Stimulated activated naive B cell treated with anti-CD40 and anti-IgM and Interleukin-4, amounts not matched to agents 10 μg/mL and 1 μg/mL and 100 μg/mL, for 72 hours (primary cell): Measurements from ENCODE around the gene GCK.
"Not testable (repeated sequence)": the region's sequence is repeated elsewhere in the genome, so short reads cannot be mapped to it uniquely, and the experiment has no call there.

Experiments
- ATAC-seq, 2 donors: fragments of 150-1000 bp; cut with Tn5 transposase; replicated peaks; 2 replicates each; pipeline ENCODE4 v1.10.0; 2021; ENCODE audit warnings: moderate library complexity in 1 of 2
- DNase-seq: peaks from one replicate; pipeline ENCODE4 v3.0.0; 2021
- H3K27ac Mint-ChIP-seq: one replicate; pipeline ENCODE4 v1.8.0; 2022; ENCODE audit warnings: mild to moderate bottlenecking, mixed read lengths
- H3K27me3 Mint-ChIP-seq, 2 donors: one replicate each; pipeline ENCODE4 v1.8.0; 2022; ENCODE audit warnings: mixed read lengths in 2 of 2
- H3K36me3 Mint-ChIP-seq, 2 donors: one replicate each; pipeline ENCODE4 v1.8.0; 2022; ENCODE audit warnings: mixed read lengths in 2 of 2, mild to moderate bottlenecking in 1 of 2
- H3K4me1 Mint-ChIP-seq, 2 donors: one replicate each; pipeline ENCODE4 v1.8.0; 2022; ENCODE audit warnings: mixed read lengths in 2 of 2, mild to moderate bottlenecking in 1 of 2
- H3K4me3 Mint-ChIP-seq, 2 donors: one replicate each; pipeline ENCODE4 v1.8.0; 2022; ENCODE audit warnings: mild to moderate bottlenecking in 2 of 2, mixed read lengths in 2 of 2, moderate library complexity in 1 of 2
- H3K9me3 Mint-ChIP-seq, 2 donors: one replicate each; pipeline ENCODE4 v1.8.0; 2022; ENCODE audit warnings: mixed read lengths in 2 of 2, mild to moderate bottlenecking in 1 of 2

GCK gene

DNA sequence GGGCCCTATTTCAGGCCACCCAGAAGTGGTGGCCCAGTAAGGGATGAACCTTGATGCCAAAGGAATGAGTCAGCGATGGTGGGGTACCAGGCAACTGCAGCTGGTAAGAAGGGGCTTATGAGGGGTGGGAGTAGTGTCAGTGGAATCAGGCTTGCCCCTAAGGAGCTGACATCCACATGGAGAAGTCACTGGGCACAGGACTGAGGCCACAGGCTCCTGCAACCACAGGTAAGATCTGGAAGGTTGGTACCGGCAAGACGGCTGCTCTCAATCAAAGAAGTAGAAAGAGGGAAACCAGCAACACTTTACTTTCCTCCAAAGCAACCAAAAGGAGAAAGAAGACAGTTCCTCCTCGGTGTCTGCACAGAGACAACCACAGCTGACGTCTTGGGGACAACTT lies 2.5 kb downstream of the GCK start:
- Mint-ChIP-seq H3K36me3 (no peaks in the 10 kb centered on the region), H3K27ac (peak overlapping the region; percentile 28)
- no peak for ATAC-seq

DNA sequence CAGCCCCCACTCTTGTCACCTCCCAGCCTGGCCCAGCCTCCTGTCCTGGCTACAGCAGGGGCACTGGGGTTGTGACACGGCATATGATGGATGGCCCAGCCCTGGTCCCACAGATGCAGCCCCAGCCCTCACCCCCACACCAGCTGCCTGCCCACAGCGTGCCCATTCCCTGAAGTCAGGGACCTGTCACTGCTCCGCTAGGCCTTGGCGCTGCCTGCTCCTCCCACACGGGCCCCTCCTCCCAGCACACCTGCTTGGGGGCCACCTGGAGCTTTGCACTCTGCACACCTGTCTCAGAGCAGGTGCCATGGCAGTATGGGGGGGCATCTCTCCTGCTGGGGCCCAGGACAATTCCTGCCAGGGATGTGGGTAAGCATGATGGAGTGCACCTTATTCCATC lies 3.5 kb downstream of the GCK start:
- no peak for DNase-seq
- no peak overlapping the region for H3K4me3 Mint-ChIP-seq
- ATAC-seq, result no peak
- H3K4me1 Mint-ChIP-seq, result peaks cover 4 to 6% of the 10 kb centered on the region in 2 donors
- H3K27ac Mint-ChIP-seq, result no peak overlapping the region
- no peaks in the 10 kb centered on the region for H3K36me3 Mint-ChIP-seq
- peaks cover 4 to 9% of the 10 kb centered on the region in 2 donors for H3K9me3 Mint-ChIP-seq
- no peaks in the 10 kb centered on the region for H3K27me3 Mint-ChIP-seq

More for the DNA sequence above, 2.5 kb downstream of the GCK start:
- Mint-ChIP-seq H3K4me3 (no peak overlapping the region), H3K4me1 (peaks cover 4 to 6% of the 10 kb centered on the region in 2 donors), H3K9me3 (peaks cover 4 to 9% of the 10 kb centered on the region in 2 donors), H3K27me3 (no peaks in the 10 kb centered on the region)
- DNase-seq, result no peak

DNA sequence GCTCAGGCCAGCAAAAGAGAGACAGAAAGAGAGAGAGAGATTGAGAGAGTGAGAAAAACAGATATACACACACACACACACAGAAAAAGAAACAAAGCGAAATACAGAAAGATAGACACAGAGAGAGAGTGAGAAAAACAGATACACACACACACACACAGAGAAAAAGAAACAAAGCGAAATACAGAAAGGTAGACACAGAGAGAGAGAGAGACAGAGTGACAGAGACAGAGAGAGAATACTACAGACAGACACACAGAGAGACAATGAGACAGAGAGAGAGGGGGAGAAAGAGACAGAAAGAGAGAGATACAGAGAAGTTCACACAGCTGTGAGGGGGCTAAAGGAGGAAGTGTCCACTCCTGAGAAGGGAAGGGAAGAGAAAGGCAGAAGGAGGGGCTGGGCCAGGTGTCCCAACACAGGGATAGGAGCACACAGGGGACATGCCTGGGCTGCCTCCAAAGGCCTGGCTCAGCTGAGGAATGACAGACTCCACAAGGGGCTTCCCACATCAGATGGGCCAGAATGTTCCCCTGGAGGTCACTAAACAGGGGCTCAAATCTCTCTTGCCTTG lies 4.3 kb downstream of the GCK start:
- Mint-ChIP-seq H3K4me1 (peaks cover 4 to 6% of the 10 kb centered on the region in 2 donors), H3K27me3 (no peaks in the 10 kb centered on the region), H3K27ac (no peak overlapping the region), H3K4me3 (no peak overlapping the region), H3K36me3 (no peaks in the 10 kb centered on the region), H3K9me3 (peaks cover 4 to 9% of the 10 kb centered on the region in 2 donors)
- no peak for DNase-seq
- ATAC-seq, result no peak

DNA sequence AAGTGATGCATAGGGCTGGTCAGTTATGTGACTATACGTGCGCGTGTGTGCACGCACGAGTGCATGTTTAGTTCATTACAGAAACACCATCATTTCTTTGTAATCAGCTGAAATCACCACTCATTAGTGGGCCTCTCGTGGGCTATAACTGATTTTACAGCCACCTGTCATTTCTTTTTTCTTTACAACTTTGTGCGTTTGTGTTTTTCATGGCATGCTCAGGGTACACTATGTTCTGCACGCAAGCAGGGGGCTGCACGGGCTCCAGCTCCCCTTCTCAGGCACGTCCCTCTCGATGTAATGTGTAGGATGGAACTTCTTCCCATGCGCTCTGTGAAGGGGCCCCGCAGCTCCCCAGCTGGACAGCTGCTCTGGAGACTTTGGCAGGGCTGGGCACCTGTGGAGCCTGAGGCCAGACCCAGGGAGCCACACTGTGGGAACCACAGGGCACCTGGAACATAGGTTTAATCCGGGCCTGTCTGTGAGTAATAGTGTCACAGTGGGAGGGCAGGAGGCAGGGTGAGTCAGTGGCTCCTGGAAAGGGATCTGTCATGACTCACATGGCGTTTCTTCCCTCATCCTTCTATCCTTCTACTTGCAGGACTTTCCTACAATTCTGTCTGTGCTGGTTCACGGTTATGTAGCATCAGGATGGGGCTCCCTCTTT lies 4.9 kb downstream of the GCK start:
- Mint-ChIP-seq H3K27me3 (peaks cover 0 to 1% of the 10 kb centered on the region in 2 donors), H3K36me3 (no peaks in the 10 kb centered on the region)
- DNase-seq, result no peak

DNA sequence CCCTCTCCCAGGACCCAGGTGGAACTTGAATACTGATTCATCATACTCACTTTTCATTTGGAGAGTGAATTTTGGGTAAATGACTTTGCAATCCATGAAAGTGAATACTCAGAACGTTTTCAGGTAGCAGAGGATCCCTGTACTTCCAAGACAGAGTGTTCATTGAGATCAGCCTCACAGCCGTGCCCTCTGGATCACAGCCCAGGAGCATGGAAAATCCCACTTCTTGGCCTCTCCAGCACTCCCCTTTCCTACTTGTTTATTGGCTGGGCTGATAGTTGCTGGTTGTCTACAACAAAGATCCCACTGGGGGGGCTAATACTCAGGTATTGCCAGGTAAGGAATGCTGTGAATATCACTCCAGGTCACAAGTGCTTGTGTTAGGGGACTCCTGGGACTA lies 5.9 kb downstream of the GCK start:
- H3K9me3 Mint-ChIP-seq, result peaks cover 4 to 9% of the 10 kb centered on the region in 2 donors
- ATAC-seq (no peak), DNase-seq (no peak)
- no peaks in the 10 kb centered on the region for H3K36me3 Mint-ChIP-seq
- peaks cover 4 to 6% of the 10 kb centered on the region in 2 donors for H3K4me1 Mint-ChIP-seq
- peaks cover 0 to 4% of the 10 kb centered on the region in 2 donors for H3K27me3 Mint-ChIP-seq
- no peak overlapping the region for H3K4me3 Mint-ChIP-seq
- no peak overlapping the region for H3K27ac Mint-ChIP-seq

More for the DNA sequence above, 4.9 kb downstream of the GCK start:
- peaks cover 4 to 9% of the 10 kb centered on the region in 2 donors for H3K9me3 Mint-ChIP-seq
- H3K4me1 Mint-ChIP-seq, result peaks cover 4 to 6% of the 10 kb centered on the region in 2 donors
- H3K4me3 Mint-ChIP-seq, result no peak overlapping the region
- ATAC-seq, result no peak
- no peak overlapping the region for H3K27ac Mint-ChIP-seq

DNA sequence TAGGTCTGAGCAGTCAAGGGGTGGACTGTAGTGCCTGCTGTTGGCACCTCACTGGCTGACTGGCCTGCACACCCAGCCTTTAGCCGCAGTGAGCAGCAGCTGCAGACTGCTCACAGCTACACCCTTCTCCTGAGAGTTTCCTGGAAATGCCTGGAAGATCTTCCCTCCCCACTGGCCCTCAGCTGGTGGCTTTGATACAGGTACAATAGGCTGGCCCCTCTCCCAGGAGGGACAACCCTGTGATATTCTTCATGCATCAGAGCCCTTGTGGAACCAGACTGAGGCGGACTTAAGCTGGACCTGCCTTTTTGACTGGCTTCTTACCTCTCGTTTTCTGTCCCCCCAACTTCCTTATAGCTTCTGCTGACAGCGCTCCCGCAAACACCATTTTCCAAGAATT lies 6.4 kb downstream of the GCK start:
- peaks cover 4 to 6% of the 10 kb centered on the region in 2 donors for H3K4me1 Mint-ChIP-seq
- H3K27ac Mint-ChIP-seq, result no peak overlapping the region
- no peak overlapping the region for H3K4me3 Mint-ChIP-seq
- peaks cover 4 to 9% of the 10 kb centered on the region in 2 donors for H3K9me3 Mint-ChIP-seq
- H3K36me3 Mint-ChIP-seq, result no peaks in the 10 kb centered on the region
- peaks cover 0 to 8% of the 10 kb centered on the region in 2 donors for H3K27me3 Mint-ChIP-seq
- ATAC-seq (no peak), DNase-seq (no peak)

DNA sequence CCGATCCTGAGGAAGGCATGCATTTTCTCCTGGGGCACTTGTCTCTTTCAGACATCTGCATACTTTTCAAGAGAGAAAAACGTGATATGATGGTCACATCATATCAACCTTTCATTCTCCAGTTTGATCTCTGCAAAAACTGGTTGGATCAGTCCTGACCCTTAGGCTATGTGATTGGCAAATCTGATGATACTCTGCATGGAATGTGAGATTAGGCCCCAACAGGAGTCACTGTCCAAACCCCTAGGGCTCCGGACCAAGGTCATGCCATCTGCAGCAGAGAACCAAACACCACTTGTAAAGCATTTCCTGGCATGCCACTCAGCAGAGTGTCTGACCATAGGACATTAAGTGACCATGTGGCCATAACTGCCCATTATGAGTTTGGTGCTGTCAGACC lies 8.6 kb downstream of the GCK start:
- Mint-ChIP-seq H3K27me3 (peaks cover 0 to 16% of the 10 kb centered on the region in 2 donors), H3K4me3 (no peak overlapping the region), H3K36me3 (no peaks in the 10 kb centered on the region), H3K27ac (no peak overlapping the region), H3K9me3 (peaks cover 4 to 9% of the 10 kb centered on the region in 2 donors), H3K4me1 (peaks cover 3 to 6% of the 10 kb centered on the region in 2 donors)
- no peak for DNase-seq
- ATAC-seq, result no peak

DNA sequence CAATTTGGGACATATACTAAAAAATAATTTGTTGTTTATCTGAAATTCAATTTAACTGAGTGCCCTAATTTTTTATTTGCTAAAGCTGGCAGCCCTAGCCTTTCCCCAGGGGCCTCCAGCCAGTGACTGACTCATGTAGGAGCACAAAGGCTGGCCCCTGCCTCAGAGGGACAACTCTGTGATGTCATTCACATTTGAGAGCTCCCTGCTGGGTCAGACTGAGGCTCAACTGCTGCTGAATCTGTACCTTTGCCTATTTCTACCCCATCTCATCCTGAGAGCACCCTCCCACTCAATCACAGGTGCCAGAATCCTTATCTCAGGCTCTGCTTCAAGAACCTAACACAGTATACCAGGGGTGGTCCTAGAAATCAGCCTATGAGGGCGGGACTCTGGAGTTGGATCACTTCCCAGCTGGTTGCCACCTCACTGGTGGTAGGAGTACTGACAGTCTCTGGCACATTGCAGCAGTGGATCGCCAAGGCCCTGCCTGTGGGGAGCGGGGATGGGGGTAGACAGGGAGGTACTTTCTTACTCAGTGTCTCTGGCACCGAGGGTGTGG lies 11.6 kb downstream of the GCK start:
- H3K36me3 Mint-ChIP-seq, result no peaks in the 10 kb centered on the region
- no peak overlapping the region for H3K27ac Mint-ChIP-seq
- ATAC-seq (no peak), DNase-seq (no peak)
- H3K27me3 Mint-ChIP-seq, result peaks cover 0 to 16% of the 10 kb centered on the region in 2 donors
- H3K9me3 Mint-ChIP-seq, result peaks cover 4 to 10% of the 10 kb centered on the region in 2 donors
- H3K4me3 Mint-ChIP-seq, result no peak overlapping the region
- peaks cover 0 to 4% of the 10 kb centered on the region in 2 donors for H3K4me1 Mint-ChIP-seq

DNA sequence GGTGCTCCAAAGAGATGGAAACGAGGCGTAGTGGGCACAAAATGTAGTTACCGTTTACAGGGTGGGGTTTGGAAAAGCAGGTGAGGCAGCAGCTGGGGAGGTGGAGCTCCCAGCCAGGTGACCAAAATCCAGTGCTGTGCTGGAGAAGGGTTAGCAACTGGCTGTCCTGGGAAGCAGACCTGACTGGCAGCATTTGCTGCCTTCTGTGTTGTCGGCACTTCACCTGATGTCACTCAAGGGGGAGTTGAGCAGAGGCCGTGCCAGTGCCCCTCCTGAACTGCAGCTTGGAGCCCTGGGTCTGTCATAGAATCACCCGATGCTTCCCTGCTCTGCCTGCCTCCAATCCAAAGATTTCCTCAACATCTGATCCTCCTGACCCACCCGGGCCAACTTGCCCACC lies 12.8 kb downstream of the GCK start:
- no peak overlapping the region for H3K27ac Mint-ChIP-seq
- H3K27me3 Mint-ChIP-seq, result peaks cover 0 to 21% of the 10 kb centered on the region in 2 donors
- peaks cover 4% of the 10 kb centered on the region in 2 donors for H3K9me3 Mint-ChIP-seq
- peaks cover 0 to 4% of the 10 kb centered on the region in 2 donors for H3K4me1 Mint-ChIP-seq
- ATAC-seq (no peak), DNase-seq (no peak)
- H3K36me3 Mint-ChIP-seq, result no peaks in the 10 kb centered on the region
- no peak overlapping the region for H3K4me3 Mint-ChIP-seq

DNA sequence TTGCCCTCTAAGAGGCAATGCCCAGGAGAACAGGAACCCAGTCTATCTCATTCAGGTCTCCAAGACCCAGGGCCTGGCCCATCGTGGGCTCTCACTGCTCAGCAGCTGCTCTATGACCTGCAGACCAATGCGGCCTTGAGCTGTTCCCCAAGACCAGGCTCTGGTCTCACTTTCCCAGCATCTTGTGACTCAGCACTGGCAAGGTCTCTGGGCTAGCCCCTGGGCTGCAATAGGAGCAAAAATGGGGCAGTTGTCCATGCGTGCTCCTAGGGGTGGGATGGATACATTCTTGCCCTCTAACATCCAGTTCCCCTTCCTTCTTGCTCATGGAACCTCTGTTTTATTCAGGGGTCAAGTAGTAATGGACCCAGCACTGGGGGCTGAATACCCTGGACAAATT lies 13.5 kb downstream of the GCK start:
- Mint-ChIP-seq H3K36me3 (no peaks in the 10 kb centered on the region), H3K27ac (no peak overlapping the region), H3K4me1 (peaks cover 0 to 4% of the 10 kb centered on the region in 2 donors), H3K9me3 (peaks cover 4% of the 10 kb centered on the region in 2 donors), H3K27me3 (peaks cover 0 to 21% of the 10 kb centered on the region in 2 donors), H3K4me3 (no peak overlapping the region)
- DNase-seq (no peak), ATAC-seq (no peak)

DNA sequence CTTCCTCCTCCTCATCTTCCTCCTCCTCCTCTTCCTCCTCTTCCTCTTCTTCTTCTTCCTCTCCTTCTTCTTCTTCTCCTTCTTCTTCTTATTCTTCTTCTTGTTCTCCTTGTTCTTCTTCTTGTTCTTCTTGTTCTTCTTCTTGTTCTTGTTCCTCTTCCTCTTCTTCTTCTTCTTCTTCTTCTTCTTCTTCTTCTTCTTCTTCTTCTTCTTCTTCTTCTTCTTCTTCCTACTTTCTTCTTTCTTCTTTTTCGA lies 14.6 kb downstream of the GCK start:
- H3K36me3 Mint-ChIP-seq, H3K9me3 Mint-ChIP-seq, H3K4me1 Mint-ChIP-seq, H3K27ac Mint-ChIP-seq, DNase-seq, H3K4me3 Mint-ChIP-seq, ATAC-seq: not testable (repeated sequence)
- peaks cover 0 to 21% of the 10 kb centered on the region in 2 donors for H3K27me3 Mint-ChIP-seq

DNA sequence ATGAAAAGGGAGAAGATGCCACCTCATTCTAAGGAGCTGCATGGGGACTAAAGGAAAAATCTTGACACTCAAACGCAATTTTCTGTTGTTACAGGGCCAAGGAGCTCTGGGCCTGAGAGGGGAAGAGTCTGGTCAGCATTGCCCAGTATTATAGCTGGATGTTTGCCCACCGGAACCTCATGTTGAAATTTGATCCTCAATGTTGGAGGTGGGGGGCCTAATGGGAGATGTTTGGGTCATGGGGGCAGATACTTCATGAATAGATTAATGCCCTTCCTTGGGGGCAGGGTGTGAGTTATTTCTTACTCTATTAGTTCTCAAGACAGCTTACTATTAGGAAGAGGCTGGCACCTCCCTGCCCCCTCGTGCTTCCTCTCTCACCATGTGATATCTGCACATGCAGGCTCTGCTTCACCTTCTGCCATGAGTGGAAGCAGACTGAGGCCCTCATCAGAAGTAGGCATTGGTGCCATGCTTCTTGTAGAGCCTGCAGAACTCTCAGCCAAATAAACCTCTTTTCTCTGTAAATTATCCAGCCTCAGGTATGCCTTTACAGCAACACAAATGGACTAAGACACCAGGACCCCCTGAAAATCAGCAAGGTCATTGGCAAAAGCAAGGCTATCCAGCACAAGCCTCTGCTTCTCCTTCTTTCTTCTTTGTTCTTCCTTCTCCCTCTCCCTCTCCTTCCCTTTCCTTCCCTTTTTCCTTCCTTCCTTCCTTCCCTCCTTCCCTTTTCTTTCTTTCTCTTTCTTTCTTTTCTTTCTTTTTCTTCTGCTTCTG lies 15.1 kb downstream of the GCK start:
- ATAC-seq, result no peak
- no peak overlapping the region for H3K4me3 Mint-ChIP-seq
- peaks cover 0 to 4% of the 10 kb centered on the region in 2 donors for H3K4me1 Mint-ChIP-seq
- peaks cover 4% of the 10 kb centered on the region in 2 donors for H3K9me3 Mint-ChIP-seq
- no peak for DNase-seq
- no peak overlapping the region for H3K27ac Mint-ChIP-seq
- H3K36me3 Mint-ChIP-seq, result no peaks in the 10 kb centered on the region
- H3K27me3 Mint-ChIP-seq, result peaks cover 0 to 17% of the 10 kb centered on the region in 2 donors

DNA sequence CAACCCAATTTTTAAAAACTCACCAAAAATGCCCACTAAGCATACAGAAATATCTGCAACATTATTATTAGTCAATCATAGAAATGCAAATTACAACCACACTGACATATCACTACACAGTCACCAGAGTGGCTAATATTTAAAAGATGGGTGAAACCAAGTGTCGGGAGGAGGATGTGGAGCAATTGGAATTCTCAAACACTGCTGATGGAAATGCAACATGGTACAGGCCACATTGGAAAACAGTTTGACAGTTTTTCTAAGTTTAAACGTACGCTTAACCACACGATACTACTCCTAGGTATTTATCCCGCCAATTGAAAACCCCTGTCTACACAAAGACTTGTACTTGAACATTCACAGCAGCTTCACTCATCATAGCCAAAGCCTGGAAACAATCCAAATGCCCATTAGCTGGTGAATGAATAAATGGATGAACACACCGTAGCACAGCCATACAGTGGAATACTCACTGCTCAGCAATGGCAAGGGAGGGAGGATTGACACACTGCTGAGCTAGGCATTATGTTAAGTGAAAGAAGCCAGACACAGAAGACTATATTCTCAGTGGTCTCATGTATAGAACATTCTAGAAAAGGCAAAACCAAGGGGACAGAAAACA lies 16.3 kb downstream of the GCK start:
- no peak for DNase-seq
- Mint-ChIP-seq H3K27ac (no peak overlapping the region), H3K4me1 (peaks cover 6 to 7% of the 10 kb centered on the region in 2 donors), H3K36me3 (no peaks in the 10 kb centered on the region), H3K4me3 (no peak overlapping the region), H3K9me3 (peaks cover 4% of the 10 kb centered on the region in 2 donors), H3K27me3 (peaks cover 0 to 14% of the 10 kb centered on the region in 2 donors)
- no peak for ATAC-seq

DNA sequence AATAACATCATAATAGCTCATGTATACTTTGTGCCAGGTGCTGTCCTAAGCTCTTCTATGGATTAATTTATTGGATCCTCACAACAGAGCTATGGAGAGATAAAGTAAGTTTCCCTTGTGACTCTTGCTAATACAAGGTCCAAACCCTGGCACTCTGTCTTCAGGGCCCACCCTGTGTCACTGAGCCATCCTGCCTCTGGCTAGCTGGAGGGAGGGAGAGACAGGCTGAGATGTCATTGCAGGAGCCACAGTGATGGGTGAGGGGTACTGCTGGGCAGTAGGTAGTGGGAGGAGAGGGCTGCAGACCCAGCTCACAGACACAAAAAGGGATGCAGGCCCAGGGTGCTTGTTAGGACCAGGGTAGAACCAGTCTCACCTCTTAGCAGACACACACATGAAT lies 16.9 kb downstream of the GCK start:
- Mint-ChIP-seq H3K27me3 (peaks cover 0 to 9% of the 10 kb centered on the region in 2 donors), H3K4me3 (no peak overlapping the region), H3K9me3 (peaks cover 4% of the 10 kb centered on the region in 2 donors), H3K36me3 (no peaks in the 10 kb centered on the region), H3K4me1 (peaks cover 11 to 12% of the 10 kb centered on the region in 2 donors), H3K27ac (no peak overlapping the region)
- DNase-seq, result no peak
- no peak for ATAC-seq
